GDM1 (cell line): Measurements from ENCODE around the gene NOL9.
"Not testable (repeated sequence)": the region's sequence is repeated elsewhere in the genome, so short reads cannot be mapped to it uniquely, and the experiment has no call there.

ENCODE experiments used
- DNase-seq: peaks from one replicate; lab custom pipeline; 2025; lab: John Stamatoyannopoulos, UW

NOL9 gene

GRCh38 chr1:6572653-6573383 lies 18.5 kb upstream of the NOL9 start:
- no peak for DNase-seq

GRCh38 chr1:6570987-6571386 lies 16.7 kb upstream of the NOL9 start:
- no peak for DNase-seq

GRCh38 chr1:6570100-6570499 lies 15.8 kb upstream of the NOL9 start:
- no peak for DNase-seq

GRCh38 chr1:6569033-6569432 lies 14.7 kb upstream of the NOL9 start:
- no peak for DNase-seq

- DNase-seq = no peak
These were observed 6.0 kb upstream of the NOL9 start for GRCh38 chr1:6560267-6560666.

- DNase-seq = not testable (repeated sequence)
These were observed 4.8 kb upstream of the NOL9 start for GRCh38 chr1:6559161-6559560.

GRCh38 chr1:6557597-6557996 lies 3.3 kb upstream of the NOL9 start:
- no peak for DNase-seq

GRCh38 chr1:6554907-6555778 lies 830 bp upstream of the NOL9 start, which contains the start of gene TAS1R1:
Gene TAS1R1, plus strand, starts transcription at chr1:6555307. Its CDS starts 67 bp downstream, at chr1:6555374.
- DNase-seq = no peak

- no peak for DNase-seq
These were observed 7.0 kb downstream of the NOL9 start for GRCh38 chr1:6547301-6547700.

GRCh38 chr1:6546326-6546725 lies 8.0 kb downstream of the NOL9 start:
- DNase-seq = no peak

- no peak for DNase-seq
These were observed 8.8 kb downstream of the NOL9 start for GRCh38 chr1:6545276-6546112.

- DNase-seq = no peak
These were observed 9.5 kb downstream of the NOL9 start for GRCh38 chr1:6544831-6545230.

GRCh38 chr1:6538956-6539355 lies 15.4 kb downstream of the NOL9 start:
- no peak for DNase-seq

- no peak for DNase-seq
These were observed 18.0 kb downstream of the NOL9 start for GRCh38 chr1:6536291-6536690.

- no peak for DNase-seq
These were observed 19.1 kb downstream of the NOL9 start for GRCh38 chr1:6535214-6535613.

- no peak for DNase-seq
These were observed 20.0 kb downstream of the NOL9 start for GRCh38 chr1:6534248-6534822.

GRCh38 chr1:6531996-6532395 lies 22.3 kb downstream of the NOL9 start:
- no peak for DNase-seq

- DNase-seq = no peak
These were observed 23.7 kb downstream of the NOL9 start for GRCh38 chr1:6530504-6531160.

- no peak for DNase-seq
These were observed 25.8 kb downstream of the NOL9 start for GRCh38 chr1:6528492-6528891.

- no peak for DNase-seq
These were observed 28.0 kb downstream of the NOL9 start for GRCh38 chr1:6526316-6526715.

- DNase-seq = no peak
These were observed 30.7 kb downstream of the NOL9 start for GRCh38 chr1:6523566-6523965.
